ENCODE results near the gene PCDHGA7.
"Not testable (repeated sequence)": the region's sequence is repeated elsewhere in the genome, so short reads cannot be mapped to it uniquely, and the experiment has no call there.

Gene PCDHGA7

GRCh38 chr5:141432726-141433125, 50.2 kb downstream of the PCDHGA7 start:
- not testable (repeated sequence) for DNase-seq

- DNase-seq: no peak
Measured at GRCh38 chr5:141434006-141434405, 51.5 kb downstream of the PCDHGA7 start.
